K562 (cell line): ENCODE data around the gene OSM.

Source experiments
- CC2D1A ChIP-seq: fragments of 450-650 bp; IDR thresholded peaks from 2 replicates; pipeline ENCODE4 v1.6.1; 2017; ENCODE audit warnings: mild to moderate bottlenecking
- CREB1 ChIP-seq, 2 experiments: sonication (generic) in 1 of 2; formaldehyde crosslinking in 1 of 2; IDR thresholded peaks; 2 replicates each; pipeline versions ENCODE4 v1.6.1 to v1.8.0; 2012 to 2022; ENCODE audit warnings: inconsistent platforms in 1 of 2, mild to moderate bottlenecking in 1 of 2, missing genetic modification reagents in 1 of 2, moderate library complexity in 1 of 2
- EHMT2 ChIP-seq: fragments of 450-650 bp; IDR thresholded peaks from 2 replicates; pipeline ENCODE4 v1.6.1; 2018; ENCODE audit warnings: antibody characterized with exemption
- GTF2F1 ChIP-seq: IDR thresholded peaks from 2 replicates; pipeline ENCODE4 v1.6.1; 2011; ENCODE audit warnings: low read depth, low read length, improper control_type of control experiment
- HMGN3 ChIP-seq: IDR thresholded peaks from 2 replicates; pipeline ENCODE4 v1.6.1; 2011; ENCODE audit warnings: borderline replicate concordance, low read depth, mild to moderate bottlenecking, mixed read lengths, low read length; ENCODE audit not compliant: insufficient read length; ENCODE audit errors: extremely low read depth
- RBM14 ChIP-seq: fragments of 200-400 bp; formaldehyde crosslinking; IDR thresholded peaks from 2 replicates; pipeline ENCODE4 v1.6.1; 2018; ENCODE audit warnings: low read depth, mild to moderate bottlenecking, low read length, moderate library complexity, borderline replicate concordance; ENCODE audit not compliant: insufficient read depth
- SETDB1 ChIP-seq: IDR thresholded peaks from one replicate; pipeline ENCODE4 v1.6.1; 2012; ENCODE audit warnings: low read length, control low read depth, inconsistent platforms
- ZNF79 ChIP-seq: fragments of 250-450 bp; sonication (Bioruptor Pico); IDR thresholded peaks from 2 replicates; pipeline ENCODE4 v1.4.0; 2020; ENCODE audit warnings: low read depth, mild to moderate bottlenecking, moderate library complexity
- TF ChIP-seq, protein P1 (sequence below), 3 experiments: IDR thresholded peaks in 2 of 3; conservative IDR thresholded peaks in 1 of 3; 2 replicates each; pipeline ENCODE4 v1.5.1; 2011 to 2012; ENCODE audit warnings: low read length in 3 of 3, mild to moderate bottlenecking in 3 of 3, control low read depth in 2 of 3, improper control_type of control experiment in 1 of 3, inconsistent platforms in 1 of 3, low read depth in 1 of 3, mixed read lengths in 1 of 3, moderate library complexity in 1 of 3; ENCODE audit not compliant: insufficient read depth in 2 of 3

DNA sequence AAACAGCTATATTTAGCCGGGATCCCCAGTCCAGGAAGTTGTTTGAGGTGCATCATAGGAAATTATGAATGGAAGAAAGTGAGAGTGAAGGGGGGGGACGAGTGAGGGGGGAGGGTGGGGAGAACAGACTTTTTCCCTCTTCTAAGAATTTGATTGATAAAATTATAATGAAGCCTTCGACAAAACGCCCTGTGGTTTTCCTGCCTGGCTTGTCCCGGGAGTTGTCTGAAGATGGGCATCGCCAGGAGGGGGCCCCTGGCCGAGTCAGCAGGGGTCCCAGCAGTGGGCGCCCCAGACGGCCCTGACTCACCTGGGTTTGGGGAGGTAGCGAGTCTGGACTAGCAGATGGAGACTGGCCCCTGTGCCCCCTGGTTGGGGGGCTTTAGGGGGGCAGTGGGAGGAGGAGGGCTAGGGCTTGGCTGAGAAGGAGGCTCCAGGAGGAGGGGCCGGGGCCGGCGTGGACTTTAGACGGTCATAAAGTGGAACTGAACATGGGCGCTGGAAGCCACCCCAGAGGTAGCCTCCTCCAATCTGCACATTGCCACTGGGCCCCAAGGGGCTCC, 19.8 kb downstream of the OSM start:
- TF ChIP-seq EHMT2, result no peak
- TF ChIP-seq CREB1 (IDR thresholded peaks at IDR 0.05), result no peak
- no peak for TF ChIP-seq CREB1 (CRISPR knock-in tag; IDR thresholded peaks at IDR 0.05)
- TF ChIP-seq, protein P1, sequence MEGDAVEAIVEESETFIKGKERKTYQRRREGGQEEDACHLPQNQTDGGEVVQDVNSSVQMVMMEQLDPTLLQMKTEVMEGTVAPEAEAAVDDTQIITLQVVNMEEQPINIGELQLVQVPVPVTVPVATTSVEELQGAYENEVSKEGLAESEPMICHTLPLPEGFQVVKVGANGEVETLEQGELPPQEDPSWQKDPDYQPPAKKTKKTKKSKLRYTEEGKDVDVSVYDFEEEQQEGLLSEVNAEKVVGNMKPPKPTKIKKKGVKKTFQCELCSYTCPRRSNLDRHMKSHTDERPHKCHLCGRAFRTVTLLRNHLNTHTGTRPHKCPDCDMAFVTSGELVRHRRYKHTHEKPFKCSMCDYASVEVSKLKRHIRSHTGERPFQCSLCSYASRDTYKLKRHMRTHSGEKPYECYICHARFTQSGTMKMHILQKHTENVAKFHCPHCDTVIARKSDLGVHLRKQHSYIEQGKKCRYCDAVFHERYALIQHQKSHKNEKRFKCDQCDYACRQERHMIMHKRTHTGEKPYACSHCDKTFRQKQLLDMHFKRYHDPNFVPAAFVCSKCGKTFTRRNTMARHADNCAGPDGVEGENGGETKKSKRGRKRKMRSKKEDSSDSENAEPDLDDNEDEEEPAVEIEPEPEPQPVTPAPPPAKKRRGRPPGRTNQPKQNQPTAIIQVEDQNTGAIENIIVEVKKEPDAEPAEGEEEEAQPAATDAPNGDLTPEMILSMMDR (IDR thresholded peaks at IDR 0.05 in 2 of 3, conservative IDR thresholded peaks at IDR 0.05 in 1 of 3; ENCODE audit: insufficient read depth in 2 of 3, low read depth in 1 of 3, low read length in 3 of 3), result no peak
- TF ChIP-seq GTF2F1, result no peak
- TF ChIP-seq ZNF79 (CRISPR knock-in tag), result no peak
- TF ChIP-seq SETDB1, result no peak
- TF ChIP-seq CC2D1A, result no peak
- TF ChIP-seq RBM14, result no peak
- TF ChIP-seq HMGN3, result no peak
